Mesothelial cell of epicardium (in vitro differentiated cells): ENCODE data around the gene SPATA21. TPM values are rescaled to one million over a fixed set of nuclear protein-coding genes. Genes with fewer than 3 reads are reported as not detected.

Experiments
- DNase-seq, 2 experiments: peaks; one replicate each; pipeline ENCODE4 v3.0.0; 2021; ENCODE audit warnings: low spot score in 2 of 2; ENCODE audit not compliant: unreplicated experiment in 2 of 2
- H3K27ac Mint-ChIP-seq: 2 replicates; pipeline ENCODE4 v1.8.0; 2021; ENCODE audit warnings: mixed read lengths
- H3K27me3 Mint-ChIP-seq: 2 replicates; pipeline ENCODE4 v1.8.0; 2021; ENCODE audit warnings: low read depth, mixed read lengths
- H3K36me3 Mint-ChIP-seq: 2 replicates; pipeline ENCODE4 v1.8.0; 2021; ENCODE audit warnings: mixed read lengths
- H3K4me1 Mint-ChIP-seq: 2 replicates; pipeline ENCODE4 v1.8.0; 2021; ENCODE audit warnings: mixed read lengths
- H3K4me3 Mint-ChIP-seq: 2 replicates; pipeline ENCODE4 v1.8.0; 2021; ENCODE audit warnings: mild to moderate bottlenecking, moderate library complexity, mixed read lengths
- H3K9me3 Mint-ChIP-seq: 2 replicates; pipeline ENCODE4 v1.8.0; 2021; ENCODE audit warnings: mixed read lengths
- CTCF ChIP-seq: fragments of 200-600 bp; sonication (generic); IDR thresholded peaks from one replicate; pipeline ENCODE4 v1.5.0; 2021; ENCODE audit warnings: antibody characterized with exemption; ENCODE audit not compliant: unreplicated experiment
- total RNA-seq: library from RNA; stranded (reverse); gene quantifications from 3 replicates; pipeline ENCODE4 v1.2.1, GENCODE V29; 2021

SPATA21 gene
- total RNA-seq, 1 donor from 2014 or later: not detected

DNA sequence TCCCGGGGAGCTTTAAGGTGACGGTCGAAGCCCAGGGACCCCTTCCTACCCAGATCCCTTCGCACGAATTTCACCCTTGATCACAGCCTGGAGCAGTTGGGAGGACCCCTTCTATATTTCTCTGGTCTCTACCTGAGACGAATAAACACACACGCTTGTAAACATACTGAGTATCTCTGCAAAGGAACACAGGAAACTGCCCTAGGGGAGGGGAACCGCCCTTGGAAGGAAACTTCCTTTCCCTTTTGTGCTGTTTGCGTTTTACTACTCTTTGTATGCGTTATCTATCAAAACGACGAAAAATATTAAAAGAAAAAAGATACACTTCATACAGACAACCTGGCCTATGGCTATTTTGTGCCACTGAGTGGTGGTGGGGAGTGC lies 4.0 kb upstream of the SPATA21 start:
- no peak for DNase-seq
- peak overlapping the region; percentile 91 for H3K4me3 Mint-ChIP-seq
- H3K27me3 Mint-ChIP-seq: no peaks in the 10 kb centered on the region
- peaks cover 11% of the 10 kb centered on the region for H3K4me1 Mint-ChIP-seq
- peaks cover 7% of the 10 kb centered on the region for H3K36me3 Mint-ChIP-seq
- peak overlapping the region; percentile 95 for H3K27ac Mint-ChIP-seq
- no peaks in the 10 kb centered on the region for H3K9me3 Mint-ChIP-seq
- no peak for TF ChIP-seq CTCF

DNA sequence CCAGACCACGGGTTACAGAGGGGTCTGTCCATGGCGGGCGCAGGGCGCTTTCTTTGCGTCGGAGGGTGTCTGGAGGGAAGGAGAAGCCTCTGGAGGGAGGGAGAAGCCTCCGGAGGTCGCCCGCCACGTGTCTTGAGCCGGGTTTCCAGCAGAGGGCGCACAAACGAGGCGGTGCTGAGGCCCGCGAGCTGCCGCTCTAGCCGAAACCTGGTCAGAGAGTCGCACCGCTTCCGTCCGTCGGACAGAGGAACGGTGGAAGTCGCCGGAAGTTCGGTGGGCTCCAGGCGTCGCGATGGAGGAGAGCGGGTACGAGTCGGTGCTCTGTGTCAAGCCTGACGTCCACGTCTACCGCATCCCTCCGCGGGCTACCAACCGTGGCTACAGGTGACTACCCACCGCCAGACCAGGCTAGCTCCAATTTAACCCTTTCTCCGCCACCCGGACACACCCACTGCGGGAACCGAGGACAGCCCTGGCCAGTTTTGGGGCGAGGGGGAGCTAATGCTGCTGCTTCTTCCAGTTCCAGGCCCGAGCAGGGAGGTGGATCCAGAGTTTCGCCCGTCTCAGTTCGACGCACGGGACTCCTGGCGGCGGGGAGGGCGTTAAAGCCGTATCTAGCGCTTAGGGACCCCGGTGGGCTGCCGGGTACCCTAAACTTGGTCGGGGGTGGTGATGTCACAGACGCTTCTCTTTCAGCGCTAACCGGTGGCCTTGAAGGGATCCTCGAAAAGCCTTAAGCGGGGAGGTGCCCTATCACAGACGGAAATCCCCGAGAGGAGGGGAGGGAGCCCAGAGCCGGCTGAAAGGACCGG lies 3.5 kb upstream of the SPATA21 start, which contains the start of gene NECAP2:
Gene NECAP2 (plus strand): TSS at position 255 of the 812 bp plus-strand sequence. CDS start 38 bp downstream, at position 293.
- peaks cover 11% of the 10 kb centered on the region for H3K4me1 Mint-ChIP-seq
- peak; percentile 80 for TF ChIP-seq CTCF
- H3K36me3 Mint-ChIP-seq: peaks cover 7% of the 10 kb centered on the region

GRCh38 chr1:16440131-16440469 lies 2.9 kb upstream of the SPATA21 start:
- peaks cover 5% of the 10 kb centered on the region for H3K36me3 Mint-ChIP-seq
- peaks cover 11% of the 10 kb centered on the region for H3K4me1 Mint-ChIP-seq
- H3K4me3 Mint-ChIP-seq: peak overlapping the region; percentile 91
- DNase-seq: no peak
- no peak for TF ChIP-seq CTCF
- H3K27me3 Mint-ChIP-seq: no peaks in the 10 kb centered on the region
- H3K9me3 Mint-ChIP-seq: no peaks in the 10 kb centered on the region
- peak overlapping the region; percentile 95 for H3K27ac Mint-ChIP-seq

More for the DNA sequence above, 3.5 kb upstream of the SPATA21 start, which contains the start of gene NECAP2:
- Mint-ChIP-seq H3K27ac (peak within 1 kb of the TSS; percentile 95), H3K4me3 (peak within 1 kb of the TSS; percentile 91), H3K9me3 (no peaks in the 10 kb centered on the region), H3K27me3 (no peaks in the 10 kb centered on the region)
- DNase-seq: peak; percentile 90 to 98

- Mint-ChIP-seq H3K4me3 (no peak overlapping the region), H3K27ac (no peak overlapping the region), H3K27me3 (no peaks in the 10 kb centered on the region), H3K4me1 (peaks cover 11% of the 10 kb centered on the region), H3K36me3 (no peaks in the 10 kb centered on the region), H3K9me3 (no peaks in the 10 kb centered on the region)
- no peak for TF ChIP-seq CTCF
- no peak for DNase-seq
Observed at GRCh38 chr1:16438924-16439323, 1.7 kb upstream of the SPATA21 start.

GRCh38 chr1:16438516-16438915 lies 1.3 kb upstream of the SPATA21 start:
- Mint-ChIP-seq H3K36me3 (no peaks in the 10 kb centered on the region), H3K27ac (no peak overlapping the region)

More at GRCh38 chr1:16438516-16438915, 1.3 kb upstream of the SPATA21 start:
- H3K4me1 Mint-ChIP-seq: peaks cover 11% of the 10 kb centered on the region
- H3K27me3 Mint-ChIP-seq: no peaks in the 10 kb centered on the region
- DNase-seq: no peak
- TF ChIP-seq CTCF: no peak
- no peaks in the 10 kb centered on the region for H3K9me3 Mint-ChIP-seq
- no peak overlapping the region for H3K4me3 Mint-ChIP-seq
